Mucosa of descending colon (tissue), 3 donors: ENCODE measurements around the gene KDM4B. TPM values are rescaled to one million over a fixed set of nuclear protein-coding genes. Genes with fewer than 3 reads are reported as not detected.

Experiments
- ATAC-seq: fragments of 200-7000 bp; cut with Tn5 transposase; one replicate; pipeline ENCODE4 v1.9.1; 2020; ENCODE audit warnings: mild to moderate bottlenecking, moderate library complexity
- DNase-seq, 3 donors: peaks; one replicate each; pipeline ENCODE4 v3.0.0-alpha.2; 2020
- H3K36me3 ChIP-seq: fragments of 200-600 bp; one replicate; pipeline ENCODE4 v1.8.0; 2021; ENCODE audit warnings: low read depth, mild to moderate bottlenecking
- H3K4me1 ChIP-seq: fragments of 200-600 bp; one replicate; pipeline ENCODE4 v1.8.0; 2021; ENCODE audit warnings: low read depth, mild to moderate bottlenecking
- H3K4me3 ChIP-seq: fragments of 200-600 bp; one replicate; pipeline ENCODE4 v1.8.0; 2021; ENCODE audit warnings: mild to moderate bottlenecking
- H3K9me3 ChIP-seq: fragments of 200-600 bp; one replicate; pipeline ENCODE4 v1.8.0; 2021; ENCODE audit warnings: mild to moderate bottlenecking
- intact Hi-C, 2 donors: fragments of 100-400 bp; cut with DNase I in 1 of 2; cut with micrococcal nuclease in 1 of 2; formaldehyde crosslinking; loops; one replicate each; pipeline versions ENCODE4 v1.11.0 to v1.11.1; 2022; cut with DNase I, micrococcal nuclease
- total RNA-seq, 3 donors: library from RNA; stranded (reverse); fragmentation: NEBNext Ultra II Directional in 2 of 3; extraction: Animal tissue kit (Norgen Biotek cat#: 25700) in 2 of 3; gene quantifications; one replicate each; pipeline versions ENCODE4 v1.2.1 to v1.2.4, GENCODE V29; 2021 to 2023
- TF ChIP-seq, protein P1 (sequence below): fragments of 200-600 bp; IDR thresholded peaks from one replicate; pipeline ENCODE4 v1.8.0; 2022; ENCODE audit warnings: antibody characterized with exemption, mild to moderate bottlenecking
- donor health status: DM: no; HTN: no; CAD: no; lungs with moderate emphysema.
- donor health status: DM: no; HTN: no; CAD: no.
- donor health status: DM: no; HTN: yes; CAD: no.

Gene KDM4B
- total RNA-seq, 3 donors from 2014 or later = 42.7 to 53.8 (median 50.0) TPM

DNA sequence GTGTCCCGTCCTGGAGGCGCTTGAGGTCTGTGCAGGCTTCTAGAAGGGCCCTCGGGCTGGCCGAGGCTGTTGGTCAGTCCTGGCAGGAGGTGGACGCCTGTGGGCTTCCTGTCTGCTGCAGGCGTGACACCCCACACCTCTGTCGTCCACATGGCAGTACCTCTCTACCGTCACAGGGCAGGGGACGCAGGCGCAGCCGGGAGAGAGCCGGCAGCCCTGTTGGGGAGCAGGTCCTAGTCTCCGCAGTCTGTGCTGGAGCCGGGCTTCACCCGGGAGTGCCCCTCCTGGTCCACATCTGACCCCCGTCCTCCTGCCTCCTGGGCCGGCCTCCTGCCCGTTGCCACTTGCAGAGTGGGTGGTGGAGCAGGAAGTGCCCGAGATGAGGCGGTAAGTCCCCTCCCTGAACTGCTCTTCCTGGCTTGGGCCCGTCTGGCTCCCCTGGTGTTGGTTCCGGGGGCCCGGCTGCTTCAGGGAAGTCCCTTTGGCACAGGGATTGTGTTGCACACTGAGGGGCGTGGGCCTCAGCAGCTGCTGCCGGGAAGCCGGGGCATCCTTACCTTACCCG lies 106.0 kb downstream of the KDM4B start:
- Histone ChIP-seq H3K36me3 (no peaks in the 10 kb centered on the region), H3K4me1 (no peaks in the 10 kb centered on the region), H3K9me3 (no peaks in the 10 kb centered on the region), H3K4me3 (no peak overlapping the region)
- DNase-seq (no peak), ATAC-seq (no peak)
- TF ChIP-seq, protein P1, sequence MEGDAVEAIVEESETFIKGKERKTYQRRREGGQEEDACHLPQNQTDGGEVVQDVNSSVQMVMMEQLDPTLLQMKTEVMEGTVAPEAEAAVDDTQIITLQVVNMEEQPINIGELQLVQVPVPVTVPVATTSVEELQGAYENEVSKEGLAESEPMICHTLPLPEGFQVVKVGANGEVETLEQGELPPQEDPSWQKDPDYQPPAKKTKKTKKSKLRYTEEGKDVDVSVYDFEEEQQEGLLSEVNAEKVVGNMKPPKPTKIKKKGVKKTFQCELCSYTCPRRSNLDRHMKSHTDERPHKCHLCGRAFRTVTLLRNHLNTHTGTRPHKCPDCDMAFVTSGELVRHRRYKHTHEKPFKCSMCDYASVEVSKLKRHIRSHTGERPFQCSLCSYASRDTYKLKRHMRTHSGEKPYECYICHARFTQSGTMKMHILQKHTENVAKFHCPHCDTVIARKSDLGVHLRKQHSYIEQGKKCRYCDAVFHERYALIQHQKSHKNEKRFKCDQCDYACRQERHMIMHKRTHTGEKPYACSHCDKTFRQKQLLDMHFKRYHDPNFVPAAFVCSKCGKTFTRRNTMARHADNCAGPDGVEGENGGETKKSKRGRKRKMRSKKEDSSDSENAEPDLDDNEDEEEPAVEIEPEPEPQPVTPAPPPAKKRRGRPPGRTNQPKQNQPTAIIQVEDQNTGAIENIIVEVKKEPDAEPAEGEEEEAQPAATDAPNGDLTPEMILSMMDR = no peak
- intact Hi-C loops = no loop called here

DNA sequence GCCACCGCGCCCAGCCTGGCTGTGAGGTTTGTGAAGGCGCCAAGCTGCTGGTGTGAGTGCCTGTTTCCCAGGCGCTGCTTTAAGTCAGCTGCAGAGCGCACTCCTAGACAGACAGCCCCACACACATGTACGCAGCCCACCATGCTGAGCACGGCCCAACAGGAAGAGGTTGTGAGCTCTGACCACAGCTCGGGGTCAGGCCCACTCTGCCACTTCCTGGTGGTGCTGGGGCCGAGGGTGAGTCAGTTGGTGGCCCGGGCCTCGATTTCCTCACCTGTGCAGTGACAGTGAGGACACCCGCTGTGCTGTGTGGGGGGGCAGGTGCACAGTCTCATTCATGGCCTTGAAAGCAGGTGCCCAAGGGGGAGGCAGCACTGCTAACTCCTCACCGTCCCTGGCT lies 106.7 kb downstream of the KDM4B start:
- intact Hi-C loops = no loop called here
- H3K36me3 ChIP-seq = no peaks in the 10 kb centered on the region
- TF ChIP-seq, protein P1 = no peak
- no peak for ATAC-seq
- DNase-seq = no peak
- H3K4me1 ChIP-seq = no peaks in the 10 kb centered on the region
- H3K9me3 ChIP-seq = no peaks in the 10 kb centered on the region
- H3K4me3 ChIP-seq = no peak overlapping the region

DNA sequence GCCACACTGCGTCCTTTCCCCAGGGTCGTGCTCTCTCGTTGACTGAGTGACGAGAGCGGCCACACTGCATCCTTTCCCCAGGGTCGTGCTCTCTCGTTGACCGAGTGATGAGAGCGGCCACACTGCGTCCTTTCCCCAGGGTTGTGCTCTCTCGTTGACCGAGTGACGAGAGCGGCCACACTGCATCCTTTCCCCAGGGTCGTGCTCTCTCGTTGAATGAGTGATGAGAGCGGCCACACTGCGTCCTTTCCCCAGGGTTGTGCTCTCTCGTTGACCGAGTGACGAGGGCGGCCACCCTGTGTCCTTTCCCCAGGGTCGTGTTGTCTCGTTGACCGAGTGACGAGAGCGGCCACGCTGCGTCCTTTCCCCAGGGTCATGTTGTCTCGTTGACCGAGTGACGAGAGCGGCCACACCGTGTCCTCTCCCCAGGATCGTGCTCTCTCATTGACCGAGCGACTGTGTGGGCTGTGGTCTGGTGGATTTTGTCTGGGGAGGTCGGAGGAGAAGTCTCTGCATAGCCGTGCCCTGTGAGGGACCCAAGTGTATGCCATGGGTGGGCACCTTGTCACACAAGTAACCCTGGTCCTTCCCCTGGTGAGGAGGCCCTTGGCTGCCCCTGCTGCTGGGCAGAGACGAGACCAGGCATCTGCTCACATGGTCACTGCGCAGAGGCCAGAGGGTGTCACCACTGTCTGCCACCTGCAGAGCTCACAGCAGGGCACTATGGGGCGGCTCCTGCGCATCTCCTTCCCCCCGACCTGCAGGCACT lies 107.7 kb downstream of the KDM4B start:
- H3K9me3 ChIP-seq = no peaks in the 10 kb centered on the region
- no peaks in the 10 kb centered on the region for H3K4me1 ChIP-seq
- ATAC-seq (no peak), DNase-seq (no peak)
- no peak overlapping the region for H3K4me3 ChIP-seq
- H3K36me3 ChIP-seq = no peaks in the 10 kb centered on the region
- TF ChIP-seq, protein P1 = no peak
- intact Hi-C loops = no loop called here

DNA sequence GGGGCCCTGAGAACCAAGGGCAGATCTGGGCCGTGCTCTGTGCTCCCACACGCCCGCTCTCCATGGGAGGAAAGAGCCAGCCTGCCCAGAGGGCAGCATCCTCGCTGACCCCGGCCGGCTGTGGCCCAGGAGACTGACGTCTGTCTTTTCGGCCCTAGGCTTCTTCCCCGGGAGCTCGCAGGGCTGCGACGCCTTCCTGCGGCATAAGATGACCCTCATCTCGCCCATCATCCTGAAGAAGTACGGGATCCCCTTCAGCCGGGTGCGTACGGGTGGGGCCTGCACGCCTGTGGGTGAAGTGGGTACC lies 108.2 kb downstream of the KDM4B start:
- no peaks in the 10 kb centered on the region for H3K9me3 ChIP-seq
- intact Hi-C loops = no loop called here
- DNase-seq = no peak
- no peaks in the 10 kb centered on the region for H3K36me3 ChIP-seq
- TF ChIP-seq, protein P1 = no peak
- no peak for ATAC-seq
- no peak overlapping the region for H3K4me3 ChIP-seq
- no peaks in the 10 kb centered on the region for H3K4me1 ChIP-seq

DNA sequence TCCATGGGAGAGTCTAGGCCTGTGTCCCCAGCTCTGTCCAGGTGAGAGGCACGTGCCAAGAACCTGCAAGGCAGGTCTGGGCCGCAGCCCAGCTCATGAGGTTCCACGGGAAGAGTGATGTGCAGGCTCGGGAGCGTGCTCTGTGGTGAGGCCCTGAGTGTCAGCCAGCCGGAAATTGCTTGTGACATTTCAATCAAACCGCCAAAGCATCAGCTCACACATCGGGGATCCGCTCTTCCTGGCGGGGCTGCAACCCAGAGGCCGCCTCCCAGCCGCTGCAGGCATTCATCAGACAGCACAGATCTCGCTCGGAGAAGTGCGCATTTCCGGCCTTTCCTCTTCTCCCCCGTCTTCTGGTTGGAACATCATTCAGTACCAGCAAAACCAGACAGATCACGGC lies 109.3 kb downstream of the KDM4B start:
- intact Hi-C loops = no loop called here

More for the DNA sequence above, 109.3 kb downstream of the KDM4B start:
- H3K9me3 ChIP-seq = no peaks in the 10 kb centered on the region
- DNase-seq = no peak
- no peaks in the 10 kb centered on the region for H3K4me1 ChIP-seq
- TF ChIP-seq, protein P1 = no peak
- no peak overlapping the region for H3K4me3 ChIP-seq
- ATAC-seq = peak; percentile 14
- no peaks in the 10 kb centered on the region for H3K36me3 ChIP-seq
